Cardiac septum (tissue), 1 donor: ENCODE data around the gene RPL18A. TPM values are rescaled to one million over a fixed set of nuclear protein-coding genes. Genes with fewer than 3 reads are reported as not detected.
"Not testable (repeated sequence)": the region's sequence is repeated elsewhere in the genome, so short reads cannot be mapped to it uniquely, and the experiment has no call there.

Source experiments
- DNase-seq: peaks from one replicate; pipeline ENCODE4 v3.0.0-alpha.2; 2020; ENCODE audit warnings: low spot score
- intact Hi-C: fragments of 100-400 bp; cut with DNase I; formaldehyde crosslinking; loops from one replicate; pipeline ENCODE4 v1.14.0; 2022
- total RNA-seq: library from RNA; stranded (reverse); fragmentation: NEBNext Ultra II Directional; extraction: Animal tissue kit (Norgen Biotek cat#: 25700); gene quantifications from one replicate; pipeline ENCODE4 v1.2.1, GENCODE V29; 2021
- donor health status: DM: no; HTN: no; CAD: no.

RPL18A gene
- total RNA-seq, 1 donor from 2014 or later: 669 TPM

DNA sequence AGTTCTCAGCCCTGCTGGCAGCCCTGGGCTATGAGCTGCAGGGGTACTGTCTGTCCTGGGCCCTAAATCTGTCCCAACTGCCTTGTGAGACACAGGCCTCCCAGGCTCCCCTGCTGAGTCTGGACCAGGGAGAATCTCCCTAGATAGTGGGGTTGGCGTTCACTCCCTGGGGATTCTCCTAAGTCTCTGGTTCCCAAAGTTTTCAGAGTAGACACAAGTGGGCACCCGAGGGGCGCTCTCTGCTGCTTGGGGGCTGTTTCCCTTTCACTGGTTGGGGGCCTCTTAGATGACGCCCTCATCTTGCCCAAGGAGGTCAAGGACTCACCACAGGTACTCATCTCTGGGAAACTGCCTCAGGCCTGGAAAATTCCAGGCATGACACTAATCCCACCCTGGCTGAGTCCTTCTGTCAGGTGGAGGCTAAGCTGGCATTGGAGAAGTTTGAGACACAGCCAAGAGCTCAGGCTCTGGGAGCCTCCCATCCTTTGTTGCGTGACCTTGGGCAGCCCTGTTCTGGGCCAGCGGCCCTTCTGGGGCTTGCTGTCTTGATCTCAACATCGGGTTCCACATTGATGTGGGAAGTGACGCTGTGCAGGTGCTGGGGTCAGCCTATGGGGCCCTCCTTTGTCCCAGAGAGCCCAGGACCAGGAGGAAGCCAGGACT, 3.9 kb downstream of the RPL18A start:
- no peak for DNase-seq
- intact Hi-C loops: no loop called here

DNA sequence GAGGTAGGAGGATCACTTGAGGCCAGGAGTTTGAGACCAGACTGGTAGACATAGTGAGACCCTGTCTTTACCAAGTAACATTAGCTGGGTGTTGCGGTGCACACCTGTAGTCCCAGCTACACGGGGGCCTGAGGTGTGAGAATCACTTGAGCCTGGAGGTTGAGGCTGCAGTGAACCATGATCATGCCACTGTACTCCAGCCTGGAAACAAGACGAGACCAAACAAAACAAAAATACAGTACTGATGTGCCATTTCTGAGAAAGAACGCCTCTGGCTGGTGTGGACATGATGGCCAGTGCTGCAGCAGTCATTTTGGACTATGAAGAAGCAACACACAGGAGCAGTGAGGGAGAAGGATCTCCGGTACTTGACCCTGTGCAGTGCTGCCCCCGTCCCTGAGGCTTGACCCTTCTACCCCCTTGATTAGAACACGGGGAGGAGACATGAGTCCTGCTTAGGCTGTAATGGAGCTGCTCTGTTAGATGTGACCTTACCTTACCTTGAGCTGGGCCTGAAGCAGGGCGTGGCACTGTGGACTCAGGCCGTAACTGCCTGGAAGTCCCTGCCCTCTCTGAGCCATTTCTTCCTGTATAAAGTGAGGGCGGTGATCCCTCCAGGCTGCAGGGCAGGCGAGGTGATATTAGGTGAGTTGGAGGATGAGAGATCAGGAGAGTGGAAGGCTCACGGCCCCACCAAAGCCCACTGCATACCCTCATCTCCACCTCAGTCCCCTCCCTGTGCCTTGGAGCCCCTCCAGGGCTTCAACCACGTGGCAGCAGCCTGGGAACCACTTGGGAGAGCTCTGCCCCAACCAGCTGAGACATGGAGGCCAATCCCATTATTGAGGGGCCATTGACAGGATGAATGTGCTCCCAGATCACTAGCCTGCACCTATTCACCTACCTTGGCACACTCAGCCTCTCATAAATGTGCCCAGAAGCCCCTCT, 5.9 kb downstream of the RPL18A start:
- intact Hi-C loops: no loop called here
- no peak for DNase-seq

DNA sequence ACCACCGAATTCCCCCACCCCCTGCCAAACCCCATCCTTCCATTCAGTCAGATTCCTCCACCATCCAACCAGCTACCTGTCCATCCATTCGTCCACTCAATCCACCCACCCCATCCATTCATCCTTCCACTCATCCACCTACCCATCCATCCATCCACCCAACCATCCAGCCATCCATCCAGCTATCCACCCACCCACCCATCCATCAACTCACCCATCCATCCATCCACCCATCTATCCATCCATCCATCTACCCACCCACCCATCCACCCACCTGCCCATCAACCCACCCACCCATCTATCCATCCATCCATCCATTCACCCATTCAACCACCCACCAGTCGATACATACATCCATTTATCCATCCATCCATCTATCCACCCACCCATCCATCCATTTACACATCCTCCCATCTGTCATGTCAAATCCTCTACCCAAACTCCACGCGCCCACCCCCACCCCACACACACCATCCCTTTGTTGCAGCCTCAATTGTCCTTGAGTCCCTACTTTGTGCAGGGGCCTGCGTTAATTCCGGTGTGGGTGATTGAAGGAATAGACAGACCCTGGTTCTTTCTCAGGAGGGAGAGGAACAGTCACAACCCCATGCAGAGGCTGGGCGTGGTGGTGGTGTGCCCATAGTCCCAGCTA, 6.7 kb downstream of the RPL18A start:
- DNase-seq: no peak
- intact Hi-C loops: no loop called here

DNA sequence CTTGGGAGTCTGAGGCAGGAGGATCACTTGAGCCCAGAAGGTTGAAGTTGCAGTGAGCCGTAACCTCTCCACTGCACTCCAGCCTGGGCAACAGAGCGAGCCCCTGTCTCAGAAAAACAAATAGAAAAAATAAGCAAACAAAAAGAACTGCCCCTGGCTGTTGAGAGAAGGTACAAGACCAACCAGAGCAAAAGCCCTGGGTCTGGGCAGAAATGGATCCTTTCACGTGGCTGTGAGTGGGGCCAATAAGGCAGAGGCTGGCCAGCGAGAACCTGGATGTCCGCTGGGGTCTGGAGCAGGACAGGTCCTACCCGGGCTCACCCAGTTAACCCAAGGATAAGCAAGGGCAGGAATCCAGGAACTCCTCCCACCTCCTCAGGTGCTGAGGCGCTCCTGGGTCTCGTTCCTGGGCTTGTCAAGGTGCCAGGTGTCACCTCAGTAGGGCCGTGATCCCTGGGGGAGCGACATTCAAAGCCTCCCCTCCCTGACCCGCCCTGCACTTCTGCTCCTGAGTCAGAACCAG, 7.3 kb downstream of the RPL18A start:
- intact Hi-C loops: no loop called here
- DNase-seq: no peak

- intact Hi-C loops: no loop called here
- DNase-seq: no peak
These were observed 9.0 kb downstream of the RPL18A start for GRCh38 chr19:17868669-17869068.

GRCh38 chr19:17869114-17869608, 9.5 kb downstream of the RPL18A start:
- intact Hi-C loops: no loop called here
- DNase-seq: no peak

DNA sequence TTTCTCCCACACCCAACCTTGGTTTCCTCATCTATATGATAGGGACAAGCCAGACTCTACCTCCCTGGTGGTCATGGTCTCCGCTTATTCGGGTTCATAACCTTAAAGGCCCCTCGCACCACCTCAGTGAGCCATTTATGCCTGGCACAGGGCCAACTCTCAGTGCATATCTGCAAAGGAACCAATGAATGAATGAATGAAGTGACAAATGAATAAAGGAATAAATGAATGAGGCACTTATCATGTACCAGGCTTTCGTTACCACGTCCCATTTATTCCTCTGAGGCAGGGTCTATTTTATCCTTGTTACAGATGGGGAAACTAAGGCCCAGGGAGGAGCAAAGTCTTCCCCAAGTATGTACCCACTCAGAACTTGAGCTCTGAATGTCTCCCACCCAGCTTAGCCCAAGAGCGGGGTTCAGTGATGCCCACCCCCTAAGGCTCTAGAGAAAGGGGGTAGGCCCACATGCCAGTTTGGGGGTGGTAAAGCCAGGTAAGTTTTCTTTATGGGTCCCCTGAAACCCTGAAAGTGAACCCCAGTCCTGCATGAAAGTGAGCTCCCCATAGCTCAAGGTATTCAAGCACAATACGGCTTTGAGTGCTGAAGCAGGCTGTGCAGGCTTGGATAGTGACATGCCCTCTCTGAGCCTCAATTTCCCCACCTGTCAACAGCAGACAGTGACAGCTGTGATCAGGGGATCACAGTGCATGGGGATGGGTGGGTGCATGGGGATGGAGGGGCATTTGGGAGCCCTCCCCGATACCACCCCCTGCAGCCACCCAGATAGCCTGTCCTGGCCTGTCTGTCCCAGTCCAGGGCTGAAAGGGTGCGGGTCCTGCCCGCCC, 11.5 kb downstream of the RPL18A start:
- no peak for DNase-seq
- intact Hi-C loops: no loop called here

DNA sequence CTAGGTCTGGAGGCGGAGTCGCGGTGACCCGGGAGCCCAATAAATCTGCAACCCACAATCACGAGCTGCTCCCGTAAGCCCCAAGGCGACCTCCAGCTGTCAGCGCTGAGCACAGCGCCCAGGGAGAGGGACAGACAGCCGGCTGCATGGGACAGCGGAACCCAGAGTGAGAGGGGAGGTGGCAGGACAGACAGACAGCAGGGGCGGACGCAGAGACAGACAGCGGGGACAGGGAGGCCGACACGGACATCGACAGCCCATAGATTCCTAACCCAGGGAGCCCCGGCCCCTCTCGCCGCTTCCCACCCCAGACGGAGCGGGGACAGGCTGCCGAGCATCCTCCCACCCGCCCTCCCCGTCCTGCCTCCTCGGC, 12.2 kb downstream of the RPL18A start, which contains the start of gene SLC5A5:
TSS of gene SLC5A5 (plus strand) at position 68 of the 373 bp plus-strand sequence. CDS start 375 bp downstream, outside the sequence.
- no peak for DNase-seq
- intact Hi-C loops: no loop called here

GRCh38 chr19:17872251-17873001, 12.7 kb downstream of the RPL18A start:
- DNase-seq: no peak
- intact Hi-C loops: no loop called here

- DNase-seq: no peak
- intact Hi-C loops: no loop called here
These were observed 14.4 kb downstream of the RPL18A start for GRCh38 chr19:17873786-17874757.

DNA sequence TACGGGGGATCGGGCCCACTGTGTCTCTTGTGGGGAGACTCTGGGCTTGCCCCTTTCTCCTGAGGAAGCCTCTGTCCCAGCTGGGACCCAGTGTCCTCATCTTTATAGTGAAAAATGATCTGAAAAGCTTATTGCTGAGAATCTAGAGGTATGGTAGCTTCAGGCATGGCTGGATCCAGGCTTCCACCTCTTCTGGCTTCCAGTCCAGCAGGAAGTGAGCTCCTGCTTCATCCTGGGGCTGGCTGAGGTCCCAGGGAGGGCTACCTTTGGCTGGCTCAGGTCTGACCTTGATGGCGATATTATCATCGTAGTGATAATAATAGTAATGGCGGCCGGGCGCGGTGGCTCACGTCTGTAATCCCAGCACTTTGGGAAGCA, 15.0 kb downstream of the RPL18A start:
- DNase-seq: no peak
- intact Hi-C loops: no loop called here

- intact Hi-C loops: no loop called here
- DNase-seq: no peak
These were observed 18.0 kb downstream of the RPL18A start for GRCh38 chr19:17877696-17878095.

DNA sequence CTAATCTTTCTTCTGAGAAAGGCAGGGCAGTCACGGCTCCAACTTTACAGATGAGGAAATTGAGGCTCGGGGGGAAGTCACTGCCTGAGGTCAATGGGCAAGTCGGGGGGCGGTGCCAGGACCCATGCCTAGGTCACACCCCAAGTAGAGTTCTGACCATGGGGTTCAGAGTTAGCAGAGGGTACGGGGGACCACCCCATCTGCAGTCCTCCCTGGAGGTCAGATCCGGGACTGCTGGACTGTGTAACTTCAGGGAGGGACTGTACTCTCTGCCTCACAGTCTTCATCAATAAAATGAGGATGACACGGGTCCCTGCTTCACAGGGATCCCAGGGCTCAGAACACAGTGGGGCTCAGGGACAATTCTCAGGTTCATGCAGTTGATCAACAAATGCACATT, 19.8 kb downstream of the RPL18A start:
- no peak for DNase-seq
- intact Hi-C loops: no loop called here

DNA sequence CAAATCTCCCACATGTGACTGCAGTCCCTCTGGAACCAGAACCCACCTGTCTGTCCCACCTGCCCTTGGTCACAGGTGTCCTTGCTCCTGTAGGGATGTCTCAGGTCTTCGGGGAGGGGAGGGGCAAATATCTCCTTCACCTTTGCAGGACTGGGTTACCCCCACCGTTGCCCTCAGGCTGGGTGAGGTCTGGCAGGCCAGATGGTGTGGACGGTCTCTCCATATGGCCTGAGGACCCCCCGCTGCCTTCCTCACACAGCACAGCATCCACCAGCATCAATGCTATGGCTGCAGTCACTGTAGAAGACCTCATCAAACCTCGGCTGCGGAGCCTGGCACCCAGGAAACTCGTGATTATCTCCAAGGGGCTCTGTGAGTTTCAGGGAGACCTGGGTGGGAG, 22.0 kb downstream of the RPL18A start:
- no peak for DNase-seq
- intact Hi-C loops: no loop called here

DNA sequence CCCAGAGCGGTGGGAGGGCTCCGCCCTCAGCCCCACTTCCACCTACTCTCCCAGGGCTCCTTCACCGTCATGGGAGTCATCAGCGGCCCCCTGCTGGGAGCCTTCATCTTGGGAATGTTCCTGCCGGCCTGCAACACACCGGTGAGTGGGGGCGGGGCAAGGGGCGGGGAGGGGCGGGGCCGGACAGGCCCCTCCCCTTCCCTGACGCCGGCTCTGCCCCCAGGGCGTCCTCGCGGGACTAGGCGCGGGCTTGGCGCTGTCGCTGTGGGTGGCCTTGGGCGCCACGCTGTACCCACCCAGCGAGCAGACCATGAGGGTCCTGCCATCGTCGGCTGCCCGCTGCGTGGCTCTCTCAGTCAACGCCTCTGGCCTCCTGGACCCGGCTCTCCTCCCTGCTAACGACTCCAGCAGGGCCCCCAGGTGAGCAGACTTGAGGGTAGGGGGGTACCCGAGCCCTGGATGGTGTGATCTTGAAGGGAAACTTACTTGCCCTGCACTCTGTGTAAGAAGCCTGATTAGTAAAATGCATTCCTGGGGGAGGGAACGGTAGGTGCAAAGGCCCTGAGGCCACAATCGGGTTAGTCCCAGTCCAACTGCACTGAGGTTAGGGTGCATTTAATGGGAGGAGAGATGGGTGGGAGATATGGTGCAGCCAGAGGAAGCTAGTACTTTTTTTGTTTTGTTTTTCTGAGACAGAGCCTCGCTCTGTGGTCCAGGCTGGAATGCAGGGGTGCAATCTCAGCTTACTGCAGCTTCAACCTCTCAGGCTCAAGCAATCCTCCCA, 24.1 kb downstream of the RPL18A start:
- intact Hi-C loops: no loop called here
- no peak for DNase-seq

GRCh38 chr19:17886515-17886914, 26.8 kb downstream of the RPL18A start:
- intact Hi-C loops: no loop called here
- DNase-seq: no peak

- intact Hi-C loops, DNase-seq: not testable (repeated sequence)
These were observed 27.5 kb downstream of the RPL18A start for GRCh38 chr19:17887221-17887620.
